Hepatocyte (in vitro differentiated cells): ENCODE data around the gene EMILIN1. TPM values are rescaled to one million over a fixed set of nuclear protein-coding genes. Genes with fewer than 3 reads are reported as not detected.

Source experiments
- DNase-seq: peaks from one replicate; pipeline ENCODE4 v3.0.0-alpha.2; 2016; ENCODE audit warnings: low spot score
- H2AFZ ChIP-seq: fragments of 200-600 bp; sonication (generic); 2 replicates; pipeline ENCODE4 v1.6.0; 2016; ENCODE audit warnings: antibody characterized with exemption, mild to moderate bottlenecking
- H3K27ac ChIP-seq: fragments of 200-600 bp; sonication (generic); 2 replicates; pipeline ENCODE4 v1.5.1; 2016; ENCODE audit warnings: mild to moderate bottlenecking
- H3K27me3 ChIP-seq: fragments of 200-600 bp; sonication (generic); 2 replicates; pipeline ENCODE4 v1.6.1; 2016
- H3K36me3 ChIP-seq: fragments of 200-600 bp; sonication (generic); replicated peaks from 2 replicates; pipeline ENCODE4 v1.5.1; 2016; ENCODE audit warnings: low read depth; ENCODE audit not compliant: insufficient read depth
- H3K4me1 ChIP-seq: fragments of 200-600 bp; sonication (generic); 2 replicates; pipeline ENCODE4 v1.5.1; 2016; ENCODE audit warnings: mild to moderate bottlenecking, moderate library complexity; ENCODE audit not compliant: insufficient read depth
- H3K4me2 ChIP-seq: fragments of 200-600 bp; sonication (generic); 2 replicates; pipeline ENCODE4 v1.6.0; 2016
- H3K4me3 ChIP-seq: fragments of 200-600 bp; sonication (generic); 2 replicates; pipeline ENCODE4 v1.5.1; 2016; ENCODE audit warnings: mild to moderate bottlenecking
- H3K79me2 ChIP-seq: fragments of 200-600 bp; sonication (generic); 2 replicates; pipeline ENCODE4 v1.6.0; 2017; ENCODE audit warnings: mild to moderate bottlenecking
- H3K9me2 ChIP-seq: fragments of 200-600 bp; sonication (generic); replicated peaks from 2 replicates; pipeline ENCODE4 v1.6.0; 2017; ENCODE audit warnings: mild to moderate bottlenecking; ENCODE audit not compliant: insufficient read depth
- H3K9me3 ChIP-seq: fragments of 200-600 bp; sonication (generic); 2 replicates; pipeline ENCODE4 v1.5.1; 2016; ENCODE audit warnings: low read depth, mild to moderate bottlenecking
- H4K20me1 ChIP-seq: fragments of 200-600 bp; sonication (generic); 2 replicates; pipeline ENCODE4 v1.6.0; 2016; ENCODE audit warnings: mild to moderate bottlenecking; ENCODE audit not compliant: insufficient read depth, poor library complexity, severe bottlenecking
- EZH2 ChIP-seq: fragments of 200-600 bp; sonication (generic); IDR thresholded peaks from 2 replicates; pipeline ENCODE4 v1.6.1; 2016; ENCODE audit warnings: antibody characterized with exemption, mild to moderate bottlenecking, borderline replicate concordance
- EZH2phosphoT487 ChIP-seq: fragments of 200-600 bp; sonication (generic); IDR thresholded peaks from one replicate; pipeline ENCODE4 v1.6.1; 2018; ENCODE audit warnings: antibody characterized with exemption, mild to moderate bottlenecking, low read depth, moderate library complexity; ENCODE audit not compliant: unreplicated experiment, severe bottlenecking
- WGBS: methylation state at CpG from one replicate; pipeline ENCODE4 v1.1.6; 2016; ENCODE audit warnings: low lambda C conversion rate; ENCODE audit errors: missing lambda C conversion rate; 5-methylcytosine and 5-hydroxymethylcytosine counted together
- polyA plus RNA-seq: library from polyadenylated mRNA; unstranded; fragments of >200 nt; fragmentation: Nextera tagmentation; extraction: Ambion mirVana; gene quantifications from 2 replicates; pipeline ENCODE4 v1.2.1, GENCODE V29; 2016
- total RNA-seq: library from RNA; depleted of rRNA; stranded (reverse); fragments of >200 nt; gene quantifications from 2 replicates; pipeline ENCODE4 v1.2.3, GENCODE V29; 2014
- TF ChIP-seq, protein P1 (sequence below): fragments of 200-600 bp; sonication (generic); IDR thresholded peaks from 2 replicates; pipeline ENCODE4 v1.5.1; 2016; ENCODE audit warnings: antibody characterized with exemption, mild to moderate bottlenecking; ENCODE audit not compliant: poor library complexity

Gene EMILIN1
- total RNA-seq (59.6 and 80.8 TPM in 2 replicates), polyA plus RNA-seq (109 and 128 TPM in 2 replicates)

GRCh38 chr2:27078267-27079194 lies at the start of gene EMILIN1:
Gene EMILIN1 (plus strand): TSS chr2:27078615. CDS start chr2:27079066, 451 bp downstream.
- no peak within 1 kb of the TSS for H2AFZ ChIP-seq
- peaks cover 21% of the 10 kb centered on the region for H3K79me2 ChIP-seq
- peak within 1 kb of the TSS; percentile 61 for H3K4me3 ChIP-seq

DNA sequence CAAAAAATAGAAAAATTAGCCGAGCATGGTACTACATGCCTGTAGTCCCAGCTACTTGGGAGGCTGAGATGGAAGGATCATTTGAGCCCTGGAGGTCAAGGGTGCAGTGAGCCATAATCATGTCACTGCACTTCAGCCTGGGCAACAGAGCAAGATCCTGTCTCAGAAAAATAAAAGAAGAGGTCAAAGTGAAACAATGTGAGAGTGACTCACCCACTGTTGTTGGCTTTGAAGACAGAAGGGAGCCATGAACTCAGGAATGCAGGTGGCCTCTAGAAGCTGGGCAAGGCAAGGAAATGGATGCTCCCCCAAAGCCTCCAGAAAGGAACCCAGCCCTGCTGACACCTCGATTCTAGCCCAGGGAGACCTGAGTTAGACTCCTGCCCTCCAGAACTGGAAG lies 49.4 kb upstream of the EMILIN1 start:
- Histone ChIP-seq H3K9me2 (no peaks in the 10 kb centered on the region), H3K27me3 (no peaks in the 10 kb centered on the region), H3K36me3 (no peaks in the 10 kb centered on the region), H3K4me3 (no peak overlapping the region), H3K4me2 (no peak overlapping the region), H4K20me1 (no peaks in the 10 kb centered on the region), H3K4me1 (peaks cover 6% of the 10 kb centered on the region), H3K79me2 (peaks cover 34% of the 10 kb centered on the region), H2AFZ (no peak overlapping the region), H3K9me3 (no peaks in the 10 kb centered on the region), H3K27ac (no peak overlapping the region)
- no peak for DNase-seq
- WGBS, result 93% methylated on average over 2 of the region's 2 CpGs
- TF ChIP-seq EZH2 (no peak), EZH2phosphoT487 (no peak)
- TF ChIP-seq, protein P1, sequence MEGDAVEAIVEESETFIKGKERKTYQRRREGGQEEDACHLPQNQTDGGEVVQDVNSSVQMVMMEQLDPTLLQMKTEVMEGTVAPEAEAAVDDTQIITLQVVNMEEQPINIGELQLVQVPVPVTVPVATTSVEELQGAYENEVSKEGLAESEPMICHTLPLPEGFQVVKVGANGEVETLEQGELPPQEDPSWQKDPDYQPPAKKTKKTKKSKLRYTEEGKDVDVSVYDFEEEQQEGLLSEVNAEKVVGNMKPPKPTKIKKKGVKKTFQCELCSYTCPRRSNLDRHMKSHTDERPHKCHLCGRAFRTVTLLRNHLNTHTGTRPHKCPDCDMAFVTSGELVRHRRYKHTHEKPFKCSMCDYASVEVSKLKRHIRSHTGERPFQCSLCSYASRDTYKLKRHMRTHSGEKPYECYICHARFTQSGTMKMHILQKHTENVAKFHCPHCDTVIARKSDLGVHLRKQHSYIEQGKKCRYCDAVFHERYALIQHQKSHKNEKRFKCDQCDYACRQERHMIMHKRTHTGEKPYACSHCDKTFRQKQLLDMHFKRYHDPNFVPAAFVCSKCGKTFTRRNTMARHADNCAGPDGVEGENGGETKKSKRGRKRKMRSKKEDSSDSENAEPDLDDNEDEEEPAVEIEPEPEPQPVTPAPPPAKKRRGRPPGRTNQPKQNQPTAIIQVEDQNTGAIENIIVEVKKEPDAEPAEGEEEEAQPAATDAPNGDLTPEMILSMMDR, result no peak

More at GRCh38 chr2:27078267-27079194, at the start of gene EMILIN1:
- Histone ChIP-seq H4K20me1 (peaks cover 3% of the 10 kb centered on the region), H3K9me2 (no peaks in the 10 kb centered on the region), H3K36me3 (no peaks in the 10 kb centered on the region), H3K4me2 (peak within 1 kb of the TSS; percentile 80), H3K9me3 (no peaks in the 10 kb centered on the region), H3K27me3 (no peaks in the 10 kb centered on the region), H3K4me1 (peaks cover 16% of the 10 kb centered on the region), H3K27ac (peak within 1 kb of the TSS; percentile 98)
- 47% methylated on average over 28 of the region's 41 CpGs for WGBS
- DNase-seq, result peak; percentile 84
- TF ChIP-seq EZH2phosphoT487, result no peak

DNA sequence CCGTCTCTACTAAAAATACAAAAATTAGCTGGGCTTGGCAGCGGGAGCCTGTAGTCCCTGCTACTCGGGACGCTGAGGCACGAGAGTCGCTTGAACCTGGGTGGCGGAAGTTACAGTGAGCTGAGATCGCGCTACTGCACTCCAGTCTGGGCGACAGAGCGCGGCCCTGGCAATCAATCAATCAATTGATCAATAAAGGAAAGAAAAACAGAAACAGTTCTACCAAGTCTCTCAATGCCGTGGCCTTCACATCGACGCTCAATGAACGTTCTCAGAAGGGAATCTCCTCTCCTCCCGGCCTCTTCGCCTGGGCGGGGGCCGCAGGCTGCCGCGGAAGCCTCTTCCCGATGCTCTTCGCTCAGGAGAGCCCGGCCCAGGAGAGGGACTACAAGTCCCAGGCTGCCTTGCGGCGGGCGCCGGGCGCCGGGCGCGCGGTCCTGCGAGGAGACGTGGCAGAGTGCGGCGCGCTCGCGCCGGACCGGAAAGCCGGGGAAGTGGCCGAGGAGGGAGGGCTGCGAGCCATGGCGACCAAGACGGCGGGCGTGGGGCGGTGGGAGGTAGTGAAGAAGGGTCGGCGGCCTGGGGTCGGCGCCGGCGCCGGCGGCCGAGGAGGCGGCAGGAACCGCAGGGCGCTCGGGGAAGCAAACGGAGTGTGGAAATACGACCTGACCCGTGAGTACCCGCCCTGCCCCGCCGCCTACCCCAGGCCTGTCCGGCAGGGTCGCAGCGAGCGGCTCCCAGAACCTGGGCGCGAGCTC lies 45.7 kb upstream of the EMILIN1 start, which contains the start of gene TMEM214:
Gene TMEM214, plus strand, starts transcription at position 471 of the 758 bp plus-strand sequence. Its CDS starts 51 bp downstream, at position 522.
- Histone ChIP-seq H3K4me1 (peaks cover 12% of the 10 kb centered on the region), H3K9me3 (no peaks in the 10 kb centered on the region), H3K27me3 (no peaks in the 10 kb centered on the region), H3K4me2 (peak within 1 kb of the TSS; percentile 92), H2AFZ (peak within 1 kb of the TSS; percentile 99), H3K4me3 (peak within 1 kb of the TSS; percentile 70), H3K79me2 (peaks cover 49% of the 10 kb centered on the region), H3K27ac (peak within 1 kb of the TSS; percentile 65), H3K36me3 (no peaks in the 10 kb centered on the region), H4K20me1 (peaks cover 5% of the 10 kb centered on the region), H3K9me2 (no peaks in the 10 kb centered on the region)
- WGBS, result 1% methylated on average over 53 of the region's 76 CpGs
- no peak for TF ChIP-seq EZH2phosphoT487
- TF ChIP-seq, protein P1, result peak; percentile 6
- peak; percentile 93 for DNase-seq
